ENCODE data around the gene FAM163A. TPM values are rescaled to one million over a fixed set of nuclear protein-coding genes. Genes with fewer than 3 reads are reported as not detected.

Gene FAM163A
- total RNA-seq, 4 donors from 2014 or later: 0.21 TPM; not detected in 3

GRCh38 chr1:179750630-179751029 lies 7.5 kb downstream of the FAM163A start:
- DNase-seq: no peak
- no peak overlapping the region for H3K4me3 ChIP-seq
- TF ChIP-seq CTCF (IDR thresholded peaks at IDR 0.05) (no peak), POLR2A (IDR thresholded peaks at IDR 0.05) (no peak)
- intact Hi-C loops (cut with DNase I; ENCODE audit: low total_unique reads): no loop called here
- H3K9me3 ChIP-seq: no peaks in the 10 kb centered on the region
- H3K27ac ChIP-seq: no peak overlapping the region
- no peaks in the 10 kb centered on the region for H3K4me1 ChIP-seq
- H3K27me3 ChIP-seq: no peaks in the 10 kb centered on the region
- no peaks in the 10 kb centered on the region for H3K36me3 ChIP-seq

- no peaks in the 10 kb centered on the region for H3K4me1 ChIP-seq
- intact Hi-C loops (cut with DNase I; ENCODE audit: low total_unique reads): no loop called here
- H3K4me3 ChIP-seq: no peak overlapping the region
- TF ChIP-seq CTCF (IDR thresholded peaks at IDR 0.05) (no peak), POLR2A (IDR thresholded peaks at IDR 0.05) (no peak)
- H3K27me3 ChIP-seq: no peaks in the 10 kb centered on the region
- no peaks in the 10 kb centered on the region for H3K9me3 ChIP-seq
- DNase-seq: no peak
- no peak overlapping the region for H3K27ac ChIP-seq
- H3K36me3 ChIP-seq: no peaks in the 10 kb centered on the region
Measured at GRCh38 chr1:179753061-179753460, 10.0 kb downstream of the FAM163A start.

GRCh38 chr1:179754041-179754624 lies 11.0 kb downstream of the FAM163A start:
- TF ChIP-seq POLR2A (IDR thresholded peaks at IDR 0.05): no peak
- no peak for TF ChIP-seq CTCF (IDR thresholded peaks at IDR 0.05)
- DNase-seq: no peak
- H3K27me3 ChIP-seq: no peaks in the 10 kb centered on the region
- no peaks in the 10 kb centered on the region for H3K9me3 ChIP-seq
- no peak overlapping the region for H3K27ac ChIP-seq
- H3K4me3 ChIP-seq: no peak overlapping the region
- no peaks in the 10 kb centered on the region for H3K4me1 ChIP-seq
- H3K36me3 ChIP-seq: no peaks in the 10 kb centered on the region
- intact Hi-C loops (cut with DNase I; ENCODE audit: low total_unique reads): no loop called here

GRCh38 chr1:179757933-179758332 lies 14.8 kb downstream of the FAM163A start:
- H3K36me3 ChIP-seq: no peaks in the 10 kb centered on the region
- intact Hi-C loops (cut with DNase I; ENCODE audit: low total_unique reads): no loop called here
- no peaks in the 10 kb centered on the region for H3K27me3 ChIP-seq
- no peak overlapping the region for H3K27ac ChIP-seq
- H3K9me3 ChIP-seq: no peaks in the 10 kb centered on the region
- H3K4me3 ChIP-seq: no peak overlapping the region
- H3K4me1 ChIP-seq: no peaks in the 10 kb centered on the region
- TF ChIP-seq POLR2A (IDR thresholded peaks at IDR 0.05) (no peak), CTCF (IDR thresholded peaks at IDR 0.05) (no peak)
- no peak for DNase-seq

GRCh38 chr1:179760521-179760920 lies 17.4 kb downstream of the FAM163A start:
- H3K27ac ChIP-seq: no peak overlapping the region
- intact Hi-C loops (cut with DNase I; ENCODE audit: low total_unique reads): no loop called here
- no peaks in the 10 kb centered on the region for H3K27me3 ChIP-seq
- H3K4me3 ChIP-seq: no peak overlapping the region
- no peaks in the 10 kb centered on the region for H3K4me1 ChIP-seq
- no peak for TF ChIP-seq POLR2A (IDR thresholded peaks at IDR 0.05)
- no peaks in the 10 kb centered on the region for H3K36me3 ChIP-seq
- DNase-seq: no peak
- no peaks in the 10 kb centered on the region for H3K9me3 ChIP-seq

GRCh38 chr1:179761296-179761695 lies 18.2 kb downstream of the FAM163A start:
- Histone ChIP-seq H3K9me3 (no peaks in the 10 kb centered on the region), H3K27me3 (no peaks in the 10 kb centered on the region), H3K27ac (no peak overlapping the region), H3K4me3 (no peak overlapping the region), H3K4me1 (no peaks in the 10 kb centered on the region), H3K36me3 (no peaks in the 10 kb centered on the region)
- DNase-seq: no peak
- TF ChIP-seq CTCF (IDR thresholded peaks at IDR 0.05) (no peak), POLR2A (IDR thresholded peaks at IDR 0.05) (no peak)
- intact Hi-C loops (cut with DNase I; ENCODE audit: low total_unique reads): no loop called here

All from uterus (tissue), 4 donors.